ENCODE data around the gene HIPK1. TPM values are rescaled to one million over a fixed set of nuclear protein-coding genes. Genes with fewer than 3 reads are reported as not detected.

The HIPK1 gene
- total RNA-seq, 4 donors from 2014 or later = 54.4 to 67.6 (median 60.0) TPM

DNA sequence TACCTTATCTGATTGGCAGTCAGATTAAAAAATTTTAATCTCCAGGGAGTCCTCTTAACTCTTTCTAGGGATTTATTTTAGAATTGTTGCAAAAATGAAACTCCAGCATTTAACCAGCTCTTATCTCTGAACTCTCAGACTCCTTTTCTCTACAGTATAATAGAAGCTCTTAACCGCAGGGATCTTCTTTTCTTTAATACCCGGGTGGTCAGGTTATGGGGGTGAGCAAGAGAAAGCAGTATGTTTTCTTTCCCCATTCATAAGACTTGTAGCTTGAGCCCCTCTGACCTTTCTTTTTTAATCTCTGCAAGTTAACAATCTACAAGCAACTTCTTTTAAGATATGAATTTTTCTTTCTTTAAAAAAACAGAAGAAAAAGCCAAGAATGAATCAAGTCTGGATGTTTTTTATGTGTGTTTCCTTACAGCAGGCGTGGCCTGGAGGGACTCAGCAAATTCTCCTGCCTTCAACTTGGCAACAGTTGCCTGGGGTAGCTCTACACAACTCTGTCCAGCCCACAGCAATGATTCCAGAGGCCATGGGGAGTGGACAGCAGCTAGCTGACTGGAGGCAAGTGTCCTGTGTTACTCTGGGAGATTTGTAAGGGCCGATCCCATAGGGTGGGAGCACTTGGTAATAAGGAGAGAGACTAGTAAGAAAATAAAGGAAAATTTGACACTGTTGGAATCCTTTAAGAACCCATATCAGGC lies 36.7 kb downstream of the HIPK1 start:
- Histone ChIP-seq H3K4me3 (no peak overlapping the region), H3K4me1 (no peaks in the 10 kb centered on the region), H3K36me3 (peaks cover 0 to 84% of the 10 kb centered on the region in 2 donors), H3K27me3 (no peaks in the 10 kb centered on the region), H3K27ac (no peak overlapping the region), H3K9me3 (no peaks in the 10 kb centered on the region)
- in situ Hi-C loops (cut with MboI; ENCODE audit: low sequenced_read_pairs in 4 of 4) (no loop called here), intact Hi-C loops (cut with DNase I; ENCODE audit: low total_unique reads) (no loop called here)
- TF ChIP-seq CTCF (IDR thresholded peaks at IDR 0.05 in 4 of 5, conservative IDR thresholded peaks at IDR 0.05 in 1 of 5) = no peak
- no peak for TF ChIP-seq POLR2A (IDR thresholded peaks at IDR 0.05)
- ATAC-seq (no peak), DNase-seq (no peak)

- intact Hi-C loops (cut with DNase I; ENCODE audit: low total_unique reads) (no loop called here), in situ Hi-C loops (cut with MboI; ENCODE audit: low sequenced_read_pairs in 4 of 4) (no loop called here)
- no peak overlapping the region for H3K4me3 ChIP-seq
- TF ChIP-seq POLR2A (IDR thresholded peaks at IDR 0.05) (no peak), CTCF (IDR thresholded peaks at IDR 0.05 in 4 of 5, conservative IDR thresholded peaks at IDR 0.05 in 1 of 5) (no peak)
- peaks cover 0 to 60% of the 10 kb centered on the region in 2 donors for H3K36me3 ChIP-seq
- H3K9me3 ChIP-seq = no peaks in the 10 kb centered on the region
- no peak overlapping the region for H3K27ac ChIP-seq
- no peaks in the 10 kb centered on the region for H3K27me3 ChIP-seq
- H3K4me1 ChIP-seq = peaks cover 17 to 29% of the 10 kb centered on the region in 2 donors
- no peak for ATAC-seq
- no peak for DNase-seq
These were observed 43.8 kb downstream of the HIPK1 start for GRCh38 chr1:113972954-113973353.

GRCh38 chr1:113975211-113975895 lies 46.2 kb downstream of the HIPK1 start:
- no peak for TF ChIP-seq CTCF (IDR thresholded peaks at IDR 0.05 in 4 of 5, conservative IDR thresholded peaks at IDR 0.05 in 1 of 5)
- no peak for TF ChIP-seq POLR2A (IDR thresholded peaks at IDR 0.05)
- no peak for ATAC-seq
- in situ Hi-C loops (cut with MboI; ENCODE audit: low sequenced_read_pairs in 4 of 4) = loop anchor here in 2 of 4 donors (5.0 to 25.0 kb wide), 3 partner anchors 112 to 312 kb away; no protein-coding TSS in a partner anchor
- peaks cover 32 to 45% of the 10 kb centered on the region in 2 donors for H3K4me1 ChIP-seq
- H3K9me3 ChIP-seq = no peaks in the 10 kb centered on the region
- intact Hi-C loops (cut with DNase I; ENCODE audit: low total_unique reads) = loop anchor here (5.0 kb wide), 1 partner anchor 102 kb away; no protein-coding TSS in a partner anchor
- DNase-seq = no peak
- H3K27me3 ChIP-seq = no peaks in the 10 kb centered on the region
- H3K27ac ChIP-seq = peak overlapping the region in 2 of 4 donors; percentile 18 to 58
- H3K36me3 ChIP-seq = peaks cover 0 to 36% of the 10 kb centered on the region in 2 donors
- no peak overlapping the region for H3K4me3 ChIP-seq

DNA sequence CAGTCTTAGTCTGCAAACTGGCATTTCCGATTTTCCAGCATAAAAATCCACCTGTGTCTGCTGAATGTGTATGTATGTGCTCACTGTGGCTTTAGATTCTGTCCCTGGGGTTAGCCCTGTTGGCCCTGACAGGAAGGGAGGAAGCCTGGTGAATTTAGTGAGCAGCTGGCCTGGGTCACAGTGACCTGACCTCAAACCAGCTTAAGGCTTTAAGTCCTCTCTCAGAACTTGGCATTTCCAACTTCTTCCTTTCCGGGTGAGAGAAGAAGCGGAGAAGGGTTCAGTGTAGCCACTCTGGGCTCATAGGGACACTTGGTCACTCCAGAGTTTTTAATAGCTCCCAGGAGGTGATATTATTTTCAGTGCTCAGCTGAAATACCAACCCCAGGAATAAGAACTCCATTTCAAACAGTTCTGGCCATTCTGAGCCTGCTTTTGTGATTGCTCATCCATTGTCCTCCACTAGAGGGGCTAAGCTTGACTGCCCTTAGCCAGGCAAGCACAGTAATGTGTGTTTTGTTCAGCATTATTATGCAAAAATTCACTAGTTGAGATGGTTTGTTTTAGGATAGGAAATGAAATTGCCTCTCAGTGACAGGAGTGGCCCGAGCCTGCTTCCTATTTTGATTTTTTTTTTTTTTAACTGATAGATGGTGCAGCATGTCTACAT lies 47.6 kb downstream of the HIPK1 start:
- Histone ChIP-seq H3K4me1 (peaks cover 36 to 49% of the 10 kb centered on the region in 2 donors), H3K9me3 (no peaks in the 10 kb centered on the region), H3K4me3 (no peak overlapping the region), H3K36me3 (peaks cover 0 to 23% of the 10 kb centered on the region in 2 donors), H3K27me3 (no peaks in the 10 kb centered on the region), H3K27ac (peak overlapping the region; percentile 58 to 74 (median 70))
- in situ Hi-C loops (cut with MboI; ENCODE audit: low sequenced_read_pairs in 4 of 4) (loop anchor here in 2 of 4 donors (5.0 to 25.0 kb wide), 3 partner anchors 111 to 311 kb away; no protein-coding TSS in a partner anchor), intact Hi-C loops (cut with DNase I; ENCODE audit: low total_unique reads) (loop anchor here (2.0 to 5.0 kb wide), 2 partner anchors 101 to 176 kb away; partner anchors contain the start of gene SYT6)
- ATAC-seq (peak; percentile 30 to 55), DNase-seq (peak in 1 of 2 donors; percentile 31)
- peak in 3 of 5 experiments; percentile 21 to 28 (median 26) for TF ChIP-seq CTCF (IDR thresholded peaks at IDR 0.05 in 4 of 5, conservative IDR thresholded peaks at IDR 0.05 in 1 of 5)
- no peak for TF ChIP-seq POLR2A (IDR thresholded peaks at IDR 0.05)
